ENCODE results near the gene P2RX5. TPM values are rescaled to one million over a fixed set of nuclear protein-coding genes. Genes with fewer than 3 reads are reported as not detected.
A peak's percentile ranks its signal among the peaks of the same experiment; 100 is the strongest.

The P2RX5 gene
- total RNA-seq, 1 donor from 2014 or later: 18.3 TPM

DNA sequence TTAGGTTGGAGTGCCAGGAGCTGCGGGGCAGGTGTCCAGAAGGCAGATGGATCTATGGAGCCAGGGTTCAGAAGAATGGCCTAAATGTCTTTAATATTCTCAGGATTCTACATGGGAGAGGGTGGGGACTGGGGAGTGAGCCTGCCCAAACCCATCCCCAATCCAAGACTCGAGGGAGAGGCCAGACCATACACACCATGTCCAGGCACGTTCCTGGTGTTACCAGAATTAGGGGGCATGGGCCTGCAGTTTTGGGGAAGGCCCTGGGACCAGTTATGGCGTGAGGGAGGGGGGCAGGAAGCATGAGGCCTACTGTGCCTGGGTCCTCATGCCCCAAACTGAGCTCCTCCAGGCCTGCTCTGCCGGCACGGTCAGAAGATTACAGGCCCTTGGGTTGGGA lies 29.4 kb downstream of the P2RX5 start:
- peaks cover 67% of the 10 kb centered on the region for H3K4me1 ChIP-seq
- intact Hi-C loops (cut with micrococcal nuclease): no loop called here
- peak overlapping the region; percentile 89 for H3K4me3 ChIP-seq
- TF ChIP-seq, protein P1, sequence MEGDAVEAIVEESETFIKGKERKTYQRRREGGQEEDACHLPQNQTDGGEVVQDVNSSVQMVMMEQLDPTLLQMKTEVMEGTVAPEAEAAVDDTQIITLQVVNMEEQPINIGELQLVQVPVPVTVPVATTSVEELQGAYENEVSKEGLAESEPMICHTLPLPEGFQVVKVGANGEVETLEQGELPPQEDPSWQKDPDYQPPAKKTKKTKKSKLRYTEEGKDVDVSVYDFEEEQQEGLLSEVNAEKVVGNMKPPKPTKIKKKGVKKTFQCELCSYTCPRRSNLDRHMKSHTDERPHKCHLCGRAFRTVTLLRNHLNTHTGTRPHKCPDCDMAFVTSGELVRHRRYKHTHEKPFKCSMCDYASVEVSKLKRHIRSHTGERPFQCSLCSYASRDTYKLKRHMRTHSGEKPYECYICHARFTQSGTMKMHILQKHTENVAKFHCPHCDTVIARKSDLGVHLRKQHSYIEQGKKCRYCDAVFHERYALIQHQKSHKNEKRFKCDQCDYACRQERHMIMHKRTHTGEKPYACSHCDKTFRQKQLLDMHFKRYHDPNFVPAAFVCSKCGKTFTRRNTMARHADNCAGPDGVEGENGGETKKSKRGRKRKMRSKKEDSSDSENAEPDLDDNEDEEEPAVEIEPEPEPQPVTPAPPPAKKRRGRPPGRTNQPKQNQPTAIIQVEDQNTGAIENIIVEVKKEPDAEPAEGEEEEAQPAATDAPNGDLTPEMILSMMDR (IDR thresholded peaks at IDR 0.05; ENCODE audit: borderline replicate concordance): no peak
- peaks cover 35% of the 10 kb centered on the region for H3K36me3 ChIP-seq
- DNase-seq: no peak
- no peaks in the 10 kb centered on the region for H3K9me3 ChIP-seq (replicated peaks)
- peak overlapping the region; percentile 100 for H3K27ac ChIP-seq (replicated peaks)
- H3K27me3 ChIP-seq (ENCODE audit: low read depth): no peaks in the 10 kb centered on the region

DNA sequence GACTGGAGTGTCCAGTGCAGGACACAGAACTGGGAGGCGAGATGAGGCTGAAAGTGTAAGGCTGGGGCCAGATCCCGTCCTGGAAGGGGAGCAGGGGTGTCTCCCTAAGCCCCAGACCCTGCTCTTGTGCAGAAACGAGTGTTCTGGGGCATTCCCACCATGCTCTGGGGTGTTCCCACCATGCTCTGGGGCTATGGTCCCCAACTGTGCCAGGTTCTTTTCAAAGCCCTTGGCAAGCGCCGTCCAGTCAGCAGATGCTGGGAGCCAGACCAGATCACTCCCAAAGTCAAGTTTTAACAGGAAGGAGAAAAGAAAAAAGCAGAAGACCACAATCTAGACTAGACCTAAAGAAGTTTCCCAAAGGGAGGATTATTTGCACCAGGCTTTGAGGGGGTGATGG lies 30.1 kb downstream of the P2RX5 start:
- H3K27ac ChIP-seq (replicated peaks): peak overlapping the region; percentile 100
- peaks cover 36% of the 10 kb centered on the region for H3K36me3 ChIP-seq
- DNase-seq: peak; percentile 53
- peak overlapping the region; percentile 89 for H3K4me3 ChIP-seq
- intact Hi-C loops (cut with micrococcal nuclease): no loop called here
- no peaks in the 10 kb centered on the region for H3K27me3 ChIP-seq (ENCODE audit: low read depth)
- TF ChIP-seq, protein P1 (IDR thresholded peaks at IDR 0.05; ENCODE audit: borderline replicate concordance): no peak
- no peaks in the 10 kb centered on the region for H3K9me3 ChIP-seq (replicated peaks)
- peaks cover 74% of the 10 kb centered on the region for H3K4me1 ChIP-seq

DNA sequence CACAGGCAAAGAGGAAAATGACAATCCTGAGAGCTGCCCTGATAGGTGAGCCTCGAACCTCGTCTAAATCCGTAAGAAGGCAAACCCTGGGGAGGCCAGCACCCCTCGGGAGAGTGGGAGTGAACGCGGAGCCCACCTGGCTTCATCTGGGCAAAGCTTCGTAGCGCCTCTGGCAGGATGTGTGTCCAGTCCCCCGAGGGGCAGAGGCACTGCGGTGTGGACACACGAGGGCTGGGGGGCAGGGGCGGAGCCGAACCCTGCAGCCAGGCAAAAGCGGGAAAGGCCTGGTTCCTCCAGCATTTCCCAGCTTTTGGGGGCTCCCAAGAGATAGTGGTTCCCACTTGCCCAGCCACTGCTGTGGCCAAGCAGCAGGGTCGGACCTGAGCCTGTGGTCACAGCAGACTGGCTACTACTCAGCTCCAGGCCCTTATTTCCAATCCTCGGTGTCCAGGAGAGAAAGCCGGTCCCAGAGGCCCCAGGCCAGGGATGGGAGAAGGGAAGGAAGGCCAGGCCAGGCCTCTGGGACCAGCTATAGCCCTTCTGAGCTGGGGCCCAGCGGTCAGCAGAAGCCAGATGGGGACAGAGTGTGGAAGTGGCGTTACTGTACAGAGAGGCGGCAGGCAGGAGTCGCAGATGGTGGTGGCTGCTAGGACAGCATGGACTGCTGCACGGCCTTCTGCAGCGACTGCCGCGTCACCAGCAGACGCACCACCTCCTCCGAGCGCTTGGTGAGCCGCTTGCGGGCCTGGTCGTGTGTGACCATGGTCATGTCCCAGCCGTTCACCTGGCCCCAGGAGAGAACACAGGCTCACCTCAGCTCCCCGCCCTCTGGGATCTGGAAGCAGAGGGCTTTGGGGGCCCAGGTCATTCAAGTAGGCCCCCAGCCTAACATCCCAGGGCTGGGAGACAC lies 32.6 kb downstream of the P2RX5 start:
- DNase-seq: no peak
- Histone ChIP-seq H3K9me3 (replicated peaks) (no peaks in the 10 kb centered on the region), H3K27ac (replicated peaks) (no peak overlapping the region), H3K27me3 (ENCODE audit: low read depth) (no peaks in the 10 kb centered on the region), H3K4me1 (peaks cover 78% of the 10 kb centered on the region), H3K36me3 (peaks cover 36% of the 10 kb centered on the region), H3K4me3 (no peak overlapping the region)
- TF ChIP-seq, protein P1 (IDR thresholded peaks at IDR 0.05; ENCODE audit: borderline replicate concordance): no peak
- intact Hi-C loops (cut with micrococcal nuclease): no loop called here

DNA sequence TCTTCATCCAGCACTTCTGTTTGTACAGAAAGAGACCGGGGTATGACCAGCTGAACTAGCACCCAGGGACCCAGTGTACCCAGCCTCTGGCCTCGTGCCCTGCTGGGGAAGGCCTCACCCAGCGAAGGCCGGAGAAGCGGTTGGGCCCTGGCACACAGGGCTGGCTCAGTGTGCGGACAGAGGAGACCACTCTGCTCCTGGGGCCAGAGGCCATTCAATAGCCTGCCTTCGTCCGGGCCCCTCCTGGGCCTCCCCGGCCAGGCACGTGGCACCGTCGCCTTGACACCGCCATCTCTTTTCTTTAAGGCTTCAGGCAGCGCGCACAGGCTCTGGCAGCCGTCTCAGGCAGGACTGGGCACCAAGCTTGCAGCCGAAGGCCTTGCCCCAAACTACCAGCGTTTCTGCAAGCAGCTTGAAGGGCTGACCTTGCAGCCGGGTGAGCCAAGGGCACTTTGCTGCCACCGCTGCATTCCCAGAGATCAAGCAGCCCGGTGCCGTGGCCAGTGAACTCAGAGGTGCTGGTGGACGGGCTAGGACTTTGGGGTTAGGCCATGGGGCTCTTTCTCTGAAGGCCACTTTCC lies 35.6 kb downstream of the P2RX5 start:
- Histone ChIP-seq H3K4me1 (peaks cover 54% of the 10 kb centered on the region), H3K27me3 (ENCODE audit: low read depth) (no peaks in the 10 kb centered on the region), H3K4me3 (no peak overlapping the region), H3K27ac (replicated peaks) (peak overlapping the region; percentile 87), H3K36me3 (peaks cover 36% of the 10 kb centered on the region), H3K9me3 (replicated peaks) (no peaks in the 10 kb centered on the region)
- peak; percentile 42 for DNase-seq
- intact Hi-C loops (cut with micrococcal nuclease): no loop called here
- TF ChIP-seq, protein P1 (IDR thresholded peaks at IDR 0.05; ENCODE audit: borderline replicate concordance): no peak

DNA sequence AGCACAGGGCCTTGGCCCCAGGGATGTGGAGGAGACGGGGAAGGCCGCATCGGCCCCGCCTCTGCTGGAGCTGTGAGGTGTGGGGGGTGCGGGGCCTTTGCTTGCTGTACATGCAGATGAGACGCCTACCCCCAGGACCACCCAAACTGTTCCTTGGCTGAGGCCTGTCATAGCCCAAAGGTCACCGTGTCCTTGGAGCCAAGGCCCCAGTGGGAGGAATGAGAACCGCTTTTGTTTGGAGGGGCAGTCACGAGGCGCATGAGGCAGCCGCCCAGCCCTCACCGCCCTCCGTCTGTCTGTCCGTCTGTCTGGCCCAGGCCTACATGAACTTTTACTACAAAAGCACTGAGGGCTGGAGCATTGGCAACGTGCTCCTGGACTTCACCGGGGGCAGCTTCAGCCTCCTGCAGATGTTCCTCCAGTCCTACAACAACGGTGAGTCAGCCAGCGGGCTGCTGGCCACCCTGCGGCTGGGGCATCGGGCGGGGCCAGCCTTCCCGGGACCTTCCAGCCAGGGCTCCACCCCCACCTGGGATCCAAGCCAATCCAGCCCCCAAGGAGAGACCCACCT lies 36.3 kb downstream of the P2RX5 start:
- TF ChIP-seq, protein P1 (IDR thresholded peaks at IDR 0.05; ENCODE audit: borderline replicate concordance): no peak
- H3K27me3 ChIP-seq (ENCODE audit: low read depth): no peaks in the 10 kb centered on the region
- H3K4me1 ChIP-seq: peaks cover 47% of the 10 kb centered on the region
- H3K27ac ChIP-seq (replicated peaks): peak overlapping the region; percentile 87
- H3K9me3 ChIP-seq (replicated peaks): no peaks in the 10 kb centered on the region
- DNase-seq: peak; percentile 66
- peaks cover 32% of the 10 kb centered on the region for H3K36me3 ChIP-seq
- no peak overlapping the region for H3K4me3 ChIP-seq
- intact Hi-C loops (cut with micrococcal nuclease): no loop called here
